B cell (primary cell): ENCODE measurements around the gene PRKN. TPM values are rescaled to one million over a fixed set of nuclear protein-coding genes. Genes with fewer than 3 reads are reported as not detected.

ENCODE experiments used
- ATAC-seq: fragments of 200-7000 bp; cut with Tn5 transposase; one replicate; pipeline ENCODE4 v1.10.0; 2021; ENCODE audit warnings: low read depth, mild to moderate bottlenecking, moderate number of reproducible peaks, moderate library complexity
- CTCF ChIA-PET: fragments of 350-600 bp; sonication (Branson Sonifier 250); formaldehyde crosslinking; loops from one replicate; lab custom pipeline; 2021; ENCODE audit warnings: antibody characterized with exemption, inconsistent platforms; lab: Charles Lee
- POLR2A ChIA-PET: fragments of 350-600 bp; sonication (Branson Sonifier 250); formaldehyde crosslinking; loops from one replicate; lab custom pipeline; 2021; ENCODE audit warnings: antibody characterized with exemption; lab: Charles Lee
- DNase-seq: peaks from one replicate; pipeline ENCODE4 v3.0.0; 2013
- H2AFZ ChIP-seq: 2 replicates; pipeline ENCODE4 v1.6.1; 2012; ENCODE audit warnings: mild to moderate bottlenecking, low read depth, low read length; ENCODE audit not compliant: insufficient read depth, poor library complexity, severe bottlenecking
- H3K27ac ChIP-seq, 2 donors: 1 replicate in 1 of 2; 2 replicates in 1 of 2; pipeline ENCODE4 v1.5.1; 2012 to 2013; ENCODE audit warnings: low read length in 2 of 2, mild to moderate bottlenecking in 2 of 2, moderate library complexity in 1 of 2
- H3K27me3 ChIP-seq, 4 experiments: fragments of 200-600 bp in 1 of 4; sonication (generic) in 1 of 4; replicated peaks in 1 of 4; 1 replicate in 2 of 4; 2 replicates in 2 of 4; pipeline versions ENCODE4 v1.6.1 to v1.7.0; 2013 to 2016; ENCODE audit warnings: low read length in 3 of 4, mild to moderate bottlenecking in 2 of 4, mixed read lengths in 1 of 4, moderate library complexity in 1 of 4; ENCODE audit not compliant: insufficient read depth in 4 of 4, control insufficient read depth in 3 of 4; ENCODE audit errors: control extremely low read depth in 1 of 4
- H3K36me3 ChIP-seq, 2 experiments: replicated peaks in 1 of 2; 1 replicate in 1 of 2; 2 replicates in 1 of 2; pipeline versions ENCODE4 v1.6.1 to v1.7.1; 2013; ENCODE audit warnings: low read length in 1 of 2; ENCODE audit not compliant: insufficient read depth in 2 of 2, control insufficient read depth in 1 of 2; ENCODE audit errors: control extremely low read depth in 1 of 2, extremely low read depth in 1 of 2
- H3K4me1 ChIP-seq, 2 donors: fragments of 200-600 bp in 1 of 2; sonication (generic) in 1 of 2; 1 replicate in 1 of 2; 2 replicates in 1 of 2; pipeline versions ENCODE4 v1.5.1 to v1.6.1; 2013 to 2017; ENCODE audit warnings: low read length in 2 of 2; ENCODE audit not compliant: control insufficient read depth in 2 of 2, insufficient read depth in 2 of 2
- H3K4me2 ChIP-seq: replicated peaks from 2 replicates; pipeline ENCODE3; 2012; ENCODE audit warnings: mild to moderate bottlenecking, low read depth, low read length; ENCODE audit not compliant: poor library complexity, severe bottlenecking
- H3K4me3 ChIP-seq, 5 experiments: fragments of 200-600 bp in 1 of 5; sonication (generic) in 1 of 5; 1 replicate in 3 of 5; 2 replicates in 2 of 5; pipeline versions ENCODE4 v1.5.1 to v1.7.0; 2011 to 2016; ENCODE audit warnings: low read length in 4 of 5, mild to moderate bottlenecking in 4 of 5, low read depth in 2 of 5, control low read depth in 1 of 5, moderate library complexity in 1 of 5; ENCODE audit not compliant: insufficient read depth in 1 of 5; ENCODE audit errors: control extremely low read depth in 1 of 5, extremely low read depth in 1 of 5
- H3K79me2 ChIP-seq: fragments of 200-600 bp; sonication (generic); one replicate; pipeline ENCODE4 v1.6.0; 2016; ENCODE audit warnings: low read length; ENCODE audit not compliant: control insufficient read depth, insufficient read depth
- H3K9ac ChIP-seq: fragments of 200-600 bp; sonication (generic); 2 replicates; pipeline ENCODE4 v1.6.1; 2017; ENCODE audit warnings: mild to moderate bottlenecking, low read length, moderate library complexity
- H3K9me3 ChIP-seq, 3 donors: one replicate each; pipeline versions ENCODE4 v1.6.1 to v1.7.1; 2013; ENCODE audit warnings: low read length in 2 of 3; ENCODE audit not compliant: control insufficient read depth in 2 of 3, insufficient read depth in 1 of 3; ENCODE audit errors: control extremely low read depth in 1 of 3
- H4K20me1 ChIP-seq: 2 replicates; pipeline ENCODE4 v1.6.0; 2012; ENCODE audit warnings: mild to moderate bottlenecking, low read length; ENCODE audit not compliant: insufficient read depth, control insufficient read depth, poor library complexity, severe bottlenecking
- H3K27ac Mint-ChIP-seq: one replicate; pipeline ENCODE4 v1.8.0; 2021; ENCODE audit warnings: mixed read lengths
- H3K27me3 Mint-ChIP-seq: one replicate; pipeline ENCODE4 v1.8.0; 2021; ENCODE audit warnings: mixed read lengths
- H3K4me1 Mint-ChIP-seq: one replicate; pipeline ENCODE4 v1.8.0; 2021; ENCODE audit warnings: mixed read lengths
- H3K4me3 Mint-ChIP-seq: one replicate; pipeline ENCODE4 v1.8.0; 2021; ENCODE audit warnings: mixed read lengths
- H3K9me3 Mint-ChIP-seq: one replicate; pipeline ENCODE4 v1.8.0; 2022; ENCODE audit warnings: mixed read lengths; ENCODE audit not compliant: insufficient read depth
- CTCF ChIP-seq: fragments of 200-600 bp; IDR thresholded peaks from one replicate; pipeline ENCODE4 v1.8.0; 2022; ENCODE audit warnings: antibody characterized with exemption, mild to moderate bottlenecking
- EZH2 ChIP-seq: IDR thresholded peaks from 2 replicates; pipeline ENCODE4 v1.6.1; 2012; ENCODE audit warnings: borderline replicate concordance, low read depth, mild to moderate bottlenecking, moderate library complexity, low read length; ENCODE audit not compliant: insufficient read depth, poor library complexity, severe bottlenecking
- whole genome bisulfite sequencing: methylation state at CpG from one replicate; pipeline ENCODE4 v1.1.5; 2013; ENCODE audit warnings: missing lambda C conversion rate; ENCODE audit not compliant: insufficient coverage; 5-methylcytosine and 5-hydroxymethylcytosine counted together
- intact Hi-C: fragments of 100-400 bp; cut with micrococcal nuclease; formaldehyde crosslinking; loops from one replicate; pipeline ENCODE4 v1.10.0; 2022
- polyA plus RNA-seq: library from polyadenylated mRNA; depleted of rRNA; stranded (reverse); fragments of >200 nt; gene quantifications from 2 replicates; pipeline ENCODE4 v1.2.3, GENCODE V29; 2012
- total RNA-seq, 2 donors: library from RNA; stranded (reverse); fragments of 120-200 nt in 1 of 2; gene quantifications; 1 replicate in 1 of 2; 2 replicates in 1 of 2; pipeline versions ENCODE4 v1.2.3 to v1.2.4, GENCODE V29; 2013 to 2022

Gene PRKN
- total and polyA plus RNA-seq, 2 donors (not counting 1 experiment from before 2014, with no cell fraction given) = 1.6 to 6.2 TPM

DNA sequence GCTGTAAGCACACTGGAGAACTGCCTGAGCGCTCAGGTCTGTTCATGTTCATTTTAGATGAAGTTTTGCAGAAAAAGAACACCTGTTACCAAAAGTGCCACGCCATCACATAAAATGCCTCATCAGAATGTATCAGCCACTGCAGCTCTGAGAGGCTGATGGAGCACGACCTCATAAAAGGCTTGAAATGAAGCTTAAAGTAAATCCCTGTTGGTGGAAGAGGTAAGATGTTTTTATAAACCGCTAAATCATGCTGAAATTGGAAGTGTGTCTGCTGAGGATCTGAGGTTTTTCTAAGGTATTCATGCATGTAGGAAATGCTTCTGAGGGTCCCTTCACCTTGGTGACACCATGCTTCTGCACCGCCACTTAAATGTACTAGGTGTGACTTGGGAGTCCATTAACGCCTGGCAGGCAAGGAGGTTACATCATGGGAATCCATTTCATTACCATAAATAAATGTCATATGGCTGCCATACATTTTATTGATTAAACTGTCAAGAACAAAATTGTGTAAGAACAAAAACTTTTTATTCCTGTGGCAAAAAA lies 1090.6 kb downstream of the PRKN start:
- ATAC-seq (no peak), DNase-seq (no peak)
- intact Hi-C loops = no loop called here
- no peaks in the 10 kb centered on the region for H3K27me3 Mint-ChIP-seq
- H3K9me3 ChIP-seq = peaks cover 0 to 9% (median 0%) of the 10 kb centered on the region in 3 donors
- peaks cover 3% of the 10 kb centered on the region for H3K9me3 Mint-ChIP-seq
- no peaks in the 10 kb centered on the region for H3K36me3 ChIP-seq
- H3K4me1 Mint-ChIP-seq = no peaks in the 10 kb centered on the region
- TF ChIP-seq CTCF (no peak), EZH2 (no peak)
- H3K4me3 Mint-ChIP-seq = no peak overlapping the region
- H3K4me2 ChIP-seq = no peak overlapping the region
- H3K27ac ChIP-seq = no peak overlapping the region
- no peaks in the 10 kb centered on the region for H3K27me3 ChIP-seq
- ChIA-PET POLR2A (no interaction called here), CTCF (no interaction called here)
- H3K79me2 ChIP-seq = no peaks in the 10 kb centered on the region
- no peaks in the 10 kb centered on the region for H3K4me1 ChIP-seq
- no peak overlapping the region for H3K9ac ChIP-seq
- no peaks in the 10 kb centered on the region for H4K20me1 ChIP-seq
- WGBS = 88% methylated on average over 3 of the region's 6 CpGs
- H2AFZ ChIP-seq = no peak overlapping the region
- H3K4me3 ChIP-seq = no peak overlapping the region
- H3K27ac Mint-ChIP-seq = no peak overlapping the region

DNA sequence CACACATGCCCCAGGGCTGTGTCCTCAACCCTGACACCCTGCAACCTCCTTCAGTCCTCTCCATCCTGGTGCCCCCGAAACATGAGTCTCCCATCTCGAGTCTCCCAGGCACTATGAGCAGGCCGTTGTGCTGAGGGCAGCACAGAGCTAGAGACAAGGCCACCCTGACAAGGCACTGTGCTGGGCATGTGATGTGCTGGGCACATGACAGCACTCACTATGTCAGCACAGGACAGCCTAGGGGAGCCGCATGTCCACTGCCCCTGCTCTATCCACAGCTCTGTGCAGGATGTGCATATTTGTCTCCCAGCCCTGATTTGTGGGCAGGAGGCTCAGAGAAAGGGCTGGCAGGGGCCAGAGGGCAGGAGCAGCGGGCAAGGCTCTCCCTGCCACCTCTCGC lies 1091.6 kb downstream of the PRKN start:
- POLR2A ChIA-PET = no interaction called here
- Histone ChIP-seq H3K4me2 (no peak overlapping the region), H3K9me3 (peaks cover 0 to 9% (median 0%) of the 10 kb centered on the region in 3 donors), H3K36me3 (no peaks in the 10 kb centered on the region), H3K27me3 (no peaks in the 10 kb centered on the region), H4K20me1 (no peaks in the 10 kb centered on the region), H3K9ac (no peak overlapping the region), H3K4me3 (no peak overlapping the region), H3K27ac (no peak overlapping the region), H3K79me2 (no peaks in the 10 kb centered on the region), H3K4me1 (no peaks in the 10 kb centered on the region), H2AFZ (no peak overlapping the region)
- ATAC-seq (no peak), DNase-seq (no peak)
- Mint-ChIP-seq H3K4me1 (no peaks in the 10 kb centered on the region), H3K27me3 (no peaks in the 10 kb centered on the region), H3K9me3 (peaks cover 3% of the 10 kb centered on the region), H3K27ac (no peak overlapping the region), H3K4me3 (no peak overlapping the region)
- intact Hi-C loops = no loop called here
- CTCF ChIA-PET = no interaction called here
- no peak for TF ChIP-seq EZH2
- no peak for TF ChIP-seq CTCF
- 90% methylated on average over 6 of the region's 6 CpGs for WGBS
